ENCODE measurements around the gene C1QA.

C1QA gene

GRCh38 chr1:22598736-22599135 lies 37.7 kb upstream of the C1QA start:
- Histone ChIP-seq H3K9me3 (ENCODE audit: control insufficient read depth, insufficient read depth, low read length) (no peaks in the 10 kb centered on the region), H3K4me1 (ENCODE audit: control insufficient read depth, insufficient read depth, low read length) (no peaks in the 10 kb centered on the region; the same call in 1 of the 2 replicates), H3K27ac (ENCODE audit: low read length) (no peak overlapping the region), H3K4me3 (ENCODE audit: low read length) (no peak overlapping the region), H3K36me3 (ENCODE audit: control insufficient read depth, insufficient read depth, low read length) (no peaks in the 10 kb centered on the region), H3K27me3 (ENCODE audit: control insufficient read depth, insufficient read depth, low read length) (no peaks in the 10 kb centered on the region)
- no peak for DNase-seq (ENCODE audit: low read depth, low spot score)
- WGBS (ENCODE audit: insufficient coverage, insufficient read length), result no CpG with 5 or more reads among the region's 24 CpGs

- Histone ChIP-seq H3K27ac (ENCODE audit: low read length) (no peak overlapping the region), H3K27me3 (ENCODE audit: control insufficient read depth, insufficient read depth, low read length) (no peaks in the 10 kb centered on the region), H3K4me1 (ENCODE audit: control insufficient read depth, insufficient read depth, low read length) (no peaks in the 10 kb centered on the region; the same call in 1 of the 2 replicates), H3K36me3 (ENCODE audit: control insufficient read depth, insufficient read depth, low read length) (no peaks in the 10 kb centered on the region), H3K9me3 (ENCODE audit: control insufficient read depth, insufficient read depth, low read length) (no peaks in the 10 kb centered on the region), H3K4me3 (ENCODE audit: low read length) (no peak overlapping the region)
- DNase-seq (ENCODE audit: low read depth, low spot score), result no peak
- WGBS (ENCODE audit: insufficient coverage, insufficient read length), result no CpG with 5 or more reads among the region's 22 CpGs
Measured at GRCh38 chr1:22600071-22600816, 36.2 kb upstream of the C1QA start.

GRCh38 chr1:22600817-22601605 lies 35.4 kb upstream of the C1QA start:
- no peak for DNase-seq (ENCODE audit: low read depth, low spot score)
- Histone ChIP-seq H3K27ac (ENCODE audit: low read length) (no peak overlapping the region), H3K36me3 (ENCODE audit: control insufficient read depth, insufficient read depth, low read length) (no peaks in the 10 kb centered on the region), H3K27me3 (ENCODE audit: control insufficient read depth, insufficient read depth, low read length) (no peaks in the 10 kb centered on the region), H3K4me3 (ENCODE audit: low read length) (no peak overlapping the region), H3K4me1 (ENCODE audit: control insufficient read depth, insufficient read depth, low read length) (no peaks in the 10 kb centered on the region; the same call in 1 of the 2 replicates), H3K9me3 (ENCODE audit: control insufficient read depth, insufficient read depth, low read length) (no peaks in the 10 kb centered on the region)
- no CpG with 5 or more reads among the region's 39 CpGs for WGBS (ENCODE audit: insufficient coverage, insufficient read length)

GRCh38 chr1:22601610-22602009 lies 34.8 kb upstream of the C1QA start:
- Histone ChIP-seq H3K36me3 (ENCODE audit: control insufficient read depth, insufficient read depth, low read length) (no peaks in the 10 kb centered on the region), H3K9me3 (ENCODE audit: control insufficient read depth, insufficient read depth, low read length) (no peaks in the 10 kb centered on the region), H3K27ac (ENCODE audit: low read length) (no peak overlapping the region), H3K27me3 (ENCODE audit: control insufficient read depth, insufficient read depth, low read length) (no peaks in the 10 kb centered on the region), H3K4me1 (ENCODE audit: control insufficient read depth, insufficient read depth, low read length) (no peaks in the 10 kb centered on the region; the same call in 1 of the 2 replicates), H3K4me3 (ENCODE audit: low read length) (no peak overlapping the region)
- no CpG with 5 or more reads among the region's 12 CpGs for WGBS (ENCODE audit: insufficient coverage, insufficient read length)
- no peak for DNase-seq (ENCODE audit: low read depth, low spot score)

GRCh38 chr1:22602060-22602740 lies 34.2 kb upstream of the C1QA start:
- H3K27ac ChIP-seq (ENCODE audit: low read length), result no peak overlapping the region
- H3K36me3 ChIP-seq (ENCODE audit: control insufficient read depth, insufficient read depth, low read length), result no peaks in the 10 kb centered on the region
- no peak for DNase-seq (ENCODE audit: low read depth, low spot score)
- no peak overlapping the region for H3K4me3 ChIP-seq (ENCODE audit: low read length)
- H3K9me3 ChIP-seq (ENCODE audit: control insufficient read depth, insufficient read depth, low read length), result no peaks in the 10 kb centered on the region
- no peaks in the 10 kb centered on the region for H3K27me3 ChIP-seq (ENCODE audit: control insufficient read depth, insufficient read depth, low read length)
- no peaks in the 10 kb centered on the region; the same call in 1 of the 2 replicates for H3K4me1 ChIP-seq (ENCODE audit: control insufficient read depth, insufficient read depth, low read length)
- no CpG with 5 or more reads among the region's 18 CpGs for WGBS (ENCODE audit: insufficient coverage, insufficient read length)

GRCh38 chr1:22606161-22606560 lies 30.3 kb upstream of the C1QA start:
- no peak for DNase-seq (ENCODE audit: low read depth, low spot score)
- no peaks in the 10 kb centered on the region for H3K27me3 ChIP-seq (ENCODE audit: control insufficient read depth, insufficient read depth, low read length)
- WGBS (ENCODE audit: insufficient coverage, insufficient read length), result no CpG with 5 or more reads among the region's 4 CpGs

GRCh38 chr1:22607154-22607553 lies 29.3 kb upstream of the C1QA start:
- no CpG with 5 or more reads among the region's 10 CpGs for WGBS (ENCODE audit: insufficient coverage, insufficient read length)
- no peak overlapping the region for H3K4me3 ChIP-seq (ENCODE audit: low read length)
- no peaks in the 10 kb centered on the region for H3K36me3 ChIP-seq (ENCODE audit: control insufficient read depth, insufficient read depth, low read length)
- no peaks in the 10 kb centered on the region for H3K27me3 ChIP-seq (ENCODE audit: control insufficient read depth, insufficient read depth, low read length)
- DNase-seq (ENCODE audit: low read depth, low spot score), result no peak
- H3K27ac ChIP-seq (ENCODE audit: low read length), result no peak overlapping the region
- no peaks in the 10 kb centered on the region for H3K4me1 ChIP-seq (ENCODE audit: control insufficient read depth, insufficient read depth, low read length)
- no peaks in the 10 kb centered on the region for H3K9me3 ChIP-seq (ENCODE audit: control insufficient read depth, insufficient read depth, low read length)

More at GRCh38 chr1:22606161-22606560, 30.3 kb upstream of the C1QA start:
- Histone ChIP-seq H3K36me3 (ENCODE audit: control insufficient read depth, insufficient read depth, low read length) (no peaks in the 10 kb centered on the region), H3K4me3 (ENCODE audit: low read length) (no peak overlapping the region), H3K27ac (ENCODE audit: low read length) (no peak overlapping the region), H3K9me3 (ENCODE audit: control insufficient read depth, insufficient read depth, low read length) (no peaks in the 10 kb centered on the region), H3K4me1 (ENCODE audit: control insufficient read depth, insufficient read depth, low read length) (no peaks in the 10 kb centered on the region)

GRCh38 chr1:22608361-22608760 lies 28.1 kb upstream of the C1QA start:
- Histone ChIP-seq H3K27me3 (ENCODE audit: control insufficient read depth, insufficient read depth, low read length) (no peaks in the 10 kb centered on the region), H3K4me3 (ENCODE audit: low read length) (no peak overlapping the region), H3K36me3 (ENCODE audit: control insufficient read depth, insufficient read depth, low read length) (no peaks in the 10 kb centered on the region), H3K27ac (ENCODE audit: low read length) (no peak overlapping the region), H3K9me3 (ENCODE audit: control insufficient read depth, insufficient read depth, low read length) (no peaks in the 10 kb centered on the region), H3K4me1 (ENCODE audit: control insufficient read depth, insufficient read depth, low read length) (no peaks in the 10 kb centered on the region)
- WGBS (ENCODE audit: insufficient coverage, insufficient read length), result no CpG with 5 or more reads among the region's 3 CpGs
- DNase-seq (ENCODE audit: low read depth, low spot score), result no peak

GRCh38 chr1:22609291-22609690 lies 27.1 kb upstream of the C1QA start:
- Histone ChIP-seq H3K4me3 (ENCODE audit: low read length) (no peak overlapping the region), H3K4me1 (ENCODE audit: control insufficient read depth, insufficient read depth, low read length) (no peaks in the 10 kb centered on the region), H3K27ac (ENCODE audit: low read length) (no peak overlapping the region), H3K9me3 (ENCODE audit: control insufficient read depth, insufficient read depth, low read length) (no peaks in the 10 kb centered on the region), H3K36me3 (ENCODE audit: control insufficient read depth, insufficient read depth, low read length) (no peaks in the 10 kb centered on the region), H3K27me3 (ENCODE audit: control insufficient read depth, insufficient read depth, low read length) (no peaks in the 10 kb centered on the region)
- WGBS (ENCODE audit: insufficient coverage, insufficient read length), result no CpG with 5 or more reads among the region's 6 CpGs
- no peak for DNase-seq (ENCODE audit: low read depth, low spot score)

GRCh38 chr1:22611530-22611947 lies 24.9 kb upstream of the C1QA start:
- Histone ChIP-seq H3K4me1 (ENCODE audit: control insufficient read depth, insufficient read depth, low read length) (no peaks in the 10 kb centered on the region), H3K27me3 (ENCODE audit: control insufficient read depth, insufficient read depth, low read length) (no peaks in the 10 kb centered on the region), H3K9me3 (ENCODE audit: control insufficient read depth, insufficient read depth, low read length) (no peaks in the 10 kb centered on the region), H3K4me3 (ENCODE audit: low read length) (no peak overlapping the region), H3K27ac (ENCODE audit: low read length) (no peak overlapping the region), H3K36me3 (ENCODE audit: control insufficient read depth, insufficient read depth, low read length) (no peaks in the 10 kb centered on the region)
- no CpG with 5 or more reads among the region's 7 CpGs for WGBS (ENCODE audit: insufficient coverage, insufficient read length)
- DNase-seq (ENCODE audit: low read depth, low spot score), result peak; percentile 75

Measured in iPS DF 6.9 (cell line).